Choroid plexus epithelial cell (primary cell): ENCODE measurements around the gene PTPRE.

Experiments
- DNase-seq: peaks from one replicate; pipeline ENCODE4 v3.0.0-alpha.2; 2010; ENCODE audit warnings: low read depth
- H3K4me3 ChIP-seq: 2 replicates; pipeline ENCODE4 v1.5.1; 2011; ENCODE audit warnings: low read depth, mild to moderate bottlenecking, control low read depth, low read length, moderate library complexity
- TF ChIP-seq, protein P1 (sequence below): conservative IDR thresholded peaks from 2 replicates; pipeline ENCODE4 v1.5.1; 2011; ENCODE audit warnings: low read depth, mild to moderate bottlenecking, control low read depth, inconsistent platforms, low read length, moderate library complexity

The PTPRE gene

DNA sequence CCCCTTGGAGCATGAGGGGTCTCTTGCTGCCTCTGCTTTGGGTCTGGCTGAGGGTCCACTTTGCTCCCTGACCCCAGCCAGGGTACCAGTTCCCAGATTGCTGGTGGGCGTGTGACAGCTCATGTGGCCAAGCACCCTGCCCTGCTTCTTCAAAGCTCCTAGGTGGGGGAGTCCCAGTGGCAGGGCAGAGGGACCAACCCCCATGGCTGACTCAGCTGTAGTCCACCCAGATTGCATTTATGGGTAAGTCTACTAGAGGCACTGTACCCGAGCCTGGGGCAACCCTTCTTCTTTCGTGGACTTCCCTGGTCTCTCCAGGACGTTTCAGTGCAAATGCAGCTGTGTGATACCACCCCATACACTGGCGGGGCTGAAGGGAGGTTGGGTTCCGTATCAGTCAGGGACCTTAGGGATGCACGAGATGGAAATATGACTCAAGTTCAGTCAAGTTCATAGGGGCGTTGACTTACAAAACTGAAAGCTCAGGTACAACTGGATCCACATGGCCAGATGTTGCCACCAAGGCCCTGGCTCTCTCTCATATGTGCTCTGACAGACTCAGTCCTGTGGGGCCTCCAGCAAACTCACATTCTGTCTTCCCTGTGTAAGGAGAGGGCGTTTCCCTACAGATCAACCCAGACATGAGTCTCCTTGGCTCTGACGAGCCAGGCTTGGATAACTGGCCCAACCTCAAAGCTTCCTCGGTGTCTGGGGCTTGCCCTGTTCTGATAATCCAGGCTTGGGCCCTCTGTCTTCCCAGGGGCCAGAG, 13.6 kb downstream of the PTPRE start:
- no peak for DNase-seq
- TF ChIP-seq, protein P1, sequence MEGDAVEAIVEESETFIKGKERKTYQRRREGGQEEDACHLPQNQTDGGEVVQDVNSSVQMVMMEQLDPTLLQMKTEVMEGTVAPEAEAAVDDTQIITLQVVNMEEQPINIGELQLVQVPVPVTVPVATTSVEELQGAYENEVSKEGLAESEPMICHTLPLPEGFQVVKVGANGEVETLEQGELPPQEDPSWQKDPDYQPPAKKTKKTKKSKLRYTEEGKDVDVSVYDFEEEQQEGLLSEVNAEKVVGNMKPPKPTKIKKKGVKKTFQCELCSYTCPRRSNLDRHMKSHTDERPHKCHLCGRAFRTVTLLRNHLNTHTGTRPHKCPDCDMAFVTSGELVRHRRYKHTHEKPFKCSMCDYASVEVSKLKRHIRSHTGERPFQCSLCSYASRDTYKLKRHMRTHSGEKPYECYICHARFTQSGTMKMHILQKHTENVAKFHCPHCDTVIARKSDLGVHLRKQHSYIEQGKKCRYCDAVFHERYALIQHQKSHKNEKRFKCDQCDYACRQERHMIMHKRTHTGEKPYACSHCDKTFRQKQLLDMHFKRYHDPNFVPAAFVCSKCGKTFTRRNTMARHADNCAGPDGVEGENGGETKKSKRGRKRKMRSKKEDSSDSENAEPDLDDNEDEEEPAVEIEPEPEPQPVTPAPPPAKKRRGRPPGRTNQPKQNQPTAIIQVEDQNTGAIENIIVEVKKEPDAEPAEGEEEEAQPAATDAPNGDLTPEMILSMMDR = no peak
- H3K4me3 ChIP-seq = no peak overlapping the region

DNA sequence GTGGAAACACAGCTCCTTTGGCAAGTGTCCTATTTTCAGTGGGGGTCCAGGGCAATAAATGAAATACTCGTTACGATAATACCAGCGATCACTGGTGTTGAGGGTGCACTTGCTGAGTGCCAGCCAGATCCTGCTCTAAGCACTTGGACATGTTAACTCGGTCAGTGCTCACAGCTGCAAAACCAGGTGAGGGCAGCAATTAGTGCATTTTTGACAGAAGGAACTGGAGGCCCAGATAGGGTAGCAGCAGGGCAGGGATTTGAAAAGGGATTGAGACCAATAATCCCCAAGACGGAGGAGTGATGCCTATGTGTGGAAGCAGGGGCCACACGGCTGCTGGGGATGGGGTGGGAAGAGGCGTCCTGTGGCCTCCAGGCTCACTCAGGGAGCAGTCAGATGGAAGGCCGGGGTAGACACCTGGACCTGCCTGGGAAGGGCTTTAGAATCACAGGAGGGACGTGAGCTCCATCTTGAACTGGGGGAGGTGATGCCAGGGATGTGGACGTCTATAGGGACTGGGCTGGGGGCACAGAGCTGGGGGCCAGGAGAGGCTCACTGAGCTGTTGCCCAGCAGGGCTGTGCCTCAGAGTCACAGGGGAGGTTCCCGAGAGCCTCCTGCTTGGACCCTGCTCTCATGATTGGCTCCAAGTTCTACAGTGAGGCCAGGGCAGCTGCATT, 14.3 kb downstream of the PTPRE start:
- H3K4me3 ChIP-seq = no peak overlapping the region
- no peak for DNase-seq
- TF ChIP-seq, protein P1 = no peak

DNA sequence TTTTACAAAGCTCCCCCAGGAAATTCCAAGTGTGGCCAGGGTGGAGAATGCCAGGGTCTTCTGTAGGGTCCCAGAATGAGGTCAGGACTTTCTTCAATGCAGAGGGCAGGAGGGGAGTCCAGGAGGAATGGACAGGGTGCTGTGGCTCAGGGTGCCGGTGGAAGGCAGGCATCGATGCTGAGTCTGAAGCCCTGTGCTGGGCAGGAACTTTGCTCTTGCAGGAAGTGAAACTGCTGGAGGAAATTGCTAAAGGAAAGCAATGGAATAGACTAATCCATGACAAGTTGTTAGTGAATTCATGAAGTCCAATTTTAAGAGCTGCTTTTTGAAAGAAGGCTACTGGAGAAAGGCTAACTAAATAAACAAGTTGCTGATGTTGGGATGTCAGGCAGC, 14.8 kb downstream of the PTPRE start:
- DNase-seq = no peak
- no peak overlapping the region for H3K4me3 ChIP-seq
- TF ChIP-seq, protein P1 = no peak

DNA sequence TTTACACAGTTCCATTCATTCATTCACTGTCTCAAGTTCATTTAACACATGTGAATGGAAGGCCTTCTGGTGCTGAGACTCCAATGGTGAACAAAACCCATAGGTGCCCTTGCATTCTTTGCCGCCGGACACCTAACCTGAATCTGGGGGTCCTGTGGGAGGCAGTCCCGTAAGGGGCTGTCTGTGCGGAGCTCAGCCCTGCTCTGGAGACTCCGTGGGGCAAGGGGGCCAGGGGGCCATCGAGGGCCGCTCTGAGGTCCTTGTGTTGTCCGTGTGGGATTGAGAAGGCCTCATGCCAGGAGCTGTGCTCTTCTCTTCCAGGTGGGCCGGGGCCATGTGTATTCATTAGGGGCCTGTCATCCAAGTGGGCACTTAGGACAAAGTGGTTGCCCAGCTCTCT, 15.3 kb downstream of the PTPRE start:
- no peak overlapping the region for H3K4me3 ChIP-seq
- no peak for DNase-seq
- TF ChIP-seq, protein P1 = no peak

DNA sequence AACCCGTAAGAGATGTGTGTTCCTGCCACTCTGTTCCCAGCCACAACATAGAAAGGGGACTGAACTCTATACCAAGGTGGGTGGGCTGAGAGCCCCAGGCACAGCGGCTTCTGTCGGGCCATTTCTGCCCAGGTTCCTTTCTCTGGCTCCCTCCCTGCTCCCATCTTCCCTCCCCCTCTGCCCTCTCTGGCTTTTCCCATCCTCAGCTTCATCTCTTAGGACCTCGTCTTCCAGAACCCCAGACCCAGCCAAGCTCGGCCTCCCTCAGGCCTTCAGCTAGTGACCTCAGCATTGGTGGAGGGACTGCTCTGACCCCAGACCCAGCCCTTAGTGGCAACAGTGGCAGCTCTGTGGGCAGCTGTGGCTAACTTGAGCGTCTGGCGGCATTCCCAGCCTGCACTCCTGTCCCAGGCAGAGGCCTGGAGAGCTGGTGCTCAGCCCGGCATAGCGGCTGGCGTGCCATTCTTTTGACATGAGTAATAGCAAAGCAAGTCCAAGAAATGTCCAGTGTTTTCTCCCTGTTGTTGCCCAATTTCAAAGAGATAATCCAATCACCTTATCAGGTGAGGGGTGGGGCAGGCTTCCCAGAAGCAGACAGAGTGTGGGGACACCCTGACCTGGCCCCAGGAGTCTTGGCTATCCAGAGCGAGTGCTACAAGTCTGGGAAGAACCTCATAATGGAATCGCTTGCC, 15.9 kb downstream of the PTPRE start:
- no peak overlapping the region for H3K4me3 ChIP-seq
- TF ChIP-seq, protein P1 = no peak
- peak; percentile 94 for DNase-seq

DNA sequence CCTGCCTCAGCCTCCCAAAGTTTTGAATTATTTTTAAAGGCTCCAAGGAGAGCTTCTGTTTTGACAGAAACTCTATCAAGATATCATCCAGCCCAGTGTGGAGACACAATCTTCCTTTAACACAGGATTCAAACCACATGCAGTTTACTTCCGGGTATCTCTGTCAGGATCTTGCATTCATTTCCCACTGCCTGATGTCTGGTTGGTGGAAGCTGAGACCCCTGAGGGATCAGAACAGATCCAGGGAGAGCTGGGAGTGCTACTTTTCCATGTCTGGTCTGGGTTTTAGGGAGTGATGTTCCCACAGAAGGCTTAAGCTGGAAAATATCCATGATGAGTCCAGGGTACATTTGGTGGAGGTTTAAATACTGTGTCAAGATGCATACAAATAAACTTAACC, 16.7 kb downstream of the PTPRE start:
- no peak for DNase-seq
- no peak overlapping the region for H3K4me3 ChIP-seq
- TF ChIP-seq, protein P1 = no peak
